NOMO-1 treated with dmso at 0.1 percent for 144 hours (cell line): ENCODE data around the gene PTPRE.

Source experiments
- DNase-seq: peaks from one replicate; lab custom pipeline; 2025; ENCODE audit not compliant: unreplicated experiment; lab: John Stamatoyannopoulos, UW

PTPRE gene

GRCh38 chr10:127907411-127908105 lies 655 bp downstream of the PTPRE start:
- DNase-seq = no peak

- DNase-seq = no peak
Measured at GRCh38 chr10:127908106-127908958, 1.4 kb downstream of the PTPRE start.

- DNase-seq = no peak
Measured at GRCh38 chr10:127908959-127909267, 2.0 kb downstream of the PTPRE start.

GRCh38 chr10:127909716-127910463 lies 3.0 kb downstream of the PTPRE start:
- DNase-seq = no peak

- DNase-seq = no peak
Measured at GRCh38 chr10:127910464-127910770, 3.5 kb downstream of the PTPRE start.

GRCh38 chr10:127911218-127911866 lies 4.4 kb downstream of the PTPRE start:
- DNase-seq = no peak

GRCh38 chr10:127911867-127912257 lies 5.0 kb downstream of the PTPRE start:
- DNase-seq = no peak

- DNase-seq = no peak
Measured at GRCh38 chr10:127912607-127913367, 5.9 kb downstream of the PTPRE start.

- no peak for DNase-seq
Measured at GRCh38 chr10:127913368-127913759, 6.5 kb downstream of the PTPRE start.

GRCh38 chr10:127915324-127915723 lies 8.4 kb downstream of the PTPRE start:
- DNase-seq = no peak

GRCh38 chr10:127916826-127917225 lies 9.9 kb downstream of the PTPRE start:
- no peak for DNase-seq

GRCh38 chr10:127918572-127918971 lies 11.7 kb downstream of the PTPRE start:
- peak; percentile 16 for DNase-seq

GRCh38 chr10:127919418-127920271 lies 12.7 kb downstream of the PTPRE start:
- peak; percentile 76 for DNase-seq

GRCh38 chr10:127920306-127921074 lies 13.6 kb downstream of the PTPRE start:
- DNase-seq = no peak

GRCh38 chr10:127921075-127921752 lies 14.3 kb downstream of the PTPRE start:
- no peak for DNase-seq

GRCh38 chr10:127921753-127922145 lies 14.8 kb downstream of the PTPRE start:
- peak; percentile 49 for DNase-seq

GRCh38 chr10:127922206-127922605 lies 15.3 kb downstream of the PTPRE start:
- no peak for DNase-seq

GRCh38 chr10:127922675-127923366 lies 15.9 kb downstream of the PTPRE start:
- no peak for DNase-seq
